HG03135 (cell line): ENCODE results near the gene TIMM13.
A peak's percentile ranks its signal among the peaks of the same experiment; 100 is the strongest.
"Not testable (repeated sequence)": the region's sequence is repeated elsewhere in the genome, so short reads cannot be mapped to it uniquely, and the experiment has no call there.

ENCODE experiments used
- ATAC-seq: cut with Tn5 transposase; IDR thresholded peaks from one replicate; pipeline ENCODE4 v1.9.1; 2021; ENCODE audit warnings: mild to moderate bottlenecking, moderate library complexity; ENCODE audit not compliant: unreplicated experiment

TIMM13 gene

GRCh38 chr19:2432131-2432848 lies 4.9 kb upstream of the TIMM13 start:
- no peak for ATAC-seq

GRCh38 chr19:2431318-2432055 lies 4.1 kb upstream of the TIMM13 start:
- no peak for ATAC-seq

- no peak for ATAC-seq
These were observed 2.6 kb upstream of the TIMM13 start for GRCh38 chr19:2429917-2430535.

GRCh38 chr19:2428756-2429711 lies 1.6 kb upstream of the TIMM13 start:
- no peak for ATAC-seq

GRCh38 chr19:2428321-2428690 lies 920 bp upstream of the TIMM13 start:
- no peak for ATAC-seq

GRCh38 chr19:2426611-2427428 lies 566 bp downstream of the TIMM13 start:
- peak; percentile 6 for ATAC-seq

GRCh38 chr19:2425622-2426581 lies 1.5 kb downstream of the TIMM13 start:
- ATAC-seq: no peak

- ATAC-seq: no peak
These were observed 2.4 kb downstream of the TIMM13 start for GRCh38 chr19:2424686-2425621.

- ATAC-seq: no peak
These were observed 3.3 kb downstream of the TIMM13 start for GRCh38 chr19:2423915-2424685.

GRCh38 chr19:2423071-2423914 lies 4.1 kb downstream of the TIMM13 start:
- no peak for ATAC-seq

- no peak for ATAC-seq
These were observed 5.6 kb downstream of the TIMM13 start for GRCh38 chr19:2421581-2422306.

- ATAC-seq: no peak
These were observed 6.9 kb downstream of the TIMM13 start for GRCh38 chr19:2420490-2420889.

- no peak for ATAC-seq
These were observed 7.6 kb downstream of the TIMM13 start for GRCh38 chr19:2419754-2420153.

GRCh38 chr19:2417881-2418406 lies 9.4 kb downstream of the TIMM13 start:
- ATAC-seq: no peak

- ATAC-seq: not testable (repeated sequence)
These were observed 9.9 kb downstream of the TIMM13 start for GRCh38 chr19:2417436-2417835.
